HepG2 (cell line): ENCODE measurements around the gene LRRC3. TPM values are rescaled to one million over a fixed set of nuclear protein-coding genes. Genes with fewer than 3 reads are reported as not detected.
A peak's percentile ranks its signal among the peaks of the same experiment; 100 is the strongest.

Experiments
- ATAC-seq: fragments of 200-7000 bp; cut with Tn5 transposase; 3 replicates; pipeline ENCODE4 v1.9.1; 2020; ENCODE audit warnings: mild to moderate bottlenecking, moderate library complexity
- BruUV-seq: library from RNA; stranded (reverse); fragments of 400-500 nt; replicated peaks from 2 replicates; lab custom pipeline; 2021; lab: Mats Ljungman, UMichigan
- CTCF ChIA-PET: fragments of 300-600 bp; formaldehyde crosslinking; extraction: SDS; loops from one replicate; lab custom pipeline; 2021; ENCODE audit warnings: low total read pairs, inconsistent platforms, low intra/inter-chr PET ratio; lab: Yijun Ruan, JAX
- POLR2A ChIA-PET: fragments of 350-600 bp; sonication (Branson Sonifier 250); formaldehyde crosslinking; loops from one replicate; lab custom pipeline; 2020; ENCODE audit warnings: antibody characterized with exemption, inconsistent platforms; lab: Yijun Ruan, JAX
- DNase-seq: peaks from one replicate; pipeline ENCODE4 v3.0.0-alpha.2; 2015; ENCODE audit warnings: low spot score
- FAIRE-seq: peaks from 3 replicates; lab custom pipeline; 2011; peaks lifted over from hg19 to GRCh38; lab: Jason Lieb, UNC
- H2AFZ ChIP-seq: one replicate; pipeline ENCODE4 v1.6.1; 2011; ENCODE audit warnings: low read length, inconsistent platforms
- H3K27ac ChIP-seq: fragments of 300-600 bp; 3 replicates; pipeline ENCODE4 v1.8.0; 2011; ENCODE audit warnings: mixed run types, mild to moderate bottlenecking, mixed read lengths, low read length, inconsistent platforms; ENCODE audit not compliant: insufficient read depth; ENCODE audit errors: extremely low read length
- H3K27me3 ChIP-seq, 2 experiments: fragments of 200-600 bp in 1 of 2; 2 replicates in 1 of 2; 3 replicates in 1 of 2; pipeline versions ENCODE4 v1.6.0 to v1.8.0; 2011; ENCODE audit warnings: low read length in 2 of 2, mild to moderate bottlenecking in 2 of 2, moderate library complexity in 2 of 2, inconsistent platforms in 1 of 2; ENCODE audit not compliant: insufficient read depth in 2 of 2, control insufficient read depth in 1 of 2
- H3K36me3 ChIP-seq, 2 experiments: fragments of 200-600 bp in 1 of 2; replicated peaks in 1 of 2; 2 replicates in 1 of 2; 3 replicates in 1 of 2; pipeline versions ENCODE4 v1.5.1 to v1.8.0; 2011; ENCODE audit warnings: low read length in 2 of 2, inconsistent platforms in 1 of 2; ENCODE audit not compliant: insufficient read depth in 2 of 2, control insufficient read depth in 1 of 2
- H3K4me1 ChIP-seq: 2 replicates; pipeline ENCODE4 v1.5.1; 2012; ENCODE audit warnings: low read length, inconsistent platforms; ENCODE audit not compliant: insufficient read depth
- H3K4me2 ChIP-seq: 2 replicates; pipeline ENCODE4 v1.6.0; 2011; ENCODE audit warnings: low read depth, low read length, inconsistent platforms
- H3K4me3 ChIP-seq, 3 experiments: fragments of 200-600 bp in 1 of 3; sonication (generic), shearing (Covaris generic) in 1 of 3; replicated peaks in 1 of 3; 2 replicates each; pipeline ENCODE4 v1.5.1; 2011 to 2016; ENCODE audit warnings: low read length in 3 of 3, inconsistent platforms in 2 of 3, low read depth in 2 of 3, mild to moderate bottlenecking in 2 of 3, control low read depth in 1 of 3, mixed read lengths in 1 of 3; ENCODE audit not compliant: insufficient read depth in 1 of 3
- H3K79me2 ChIP-seq: one replicate; pipeline ENCODE4 v1.6.1; 2011; ENCODE audit warnings: low read length, inconsistent platforms; ENCODE audit not compliant: insufficient read depth
- H3K9ac ChIP-seq: 2 replicates; pipeline ENCODE4 v1.6.0; 2011; ENCODE audit warnings: mild to moderate bottlenecking, low read depth, low read length, inconsistent platforms; ENCODE audit not compliant: insufficient read depth
- H3K9me3 ChIP-seq: 2 replicates; pipeline ENCODE4 v1.5.1; 2012; ENCODE audit warnings: mild to moderate bottlenecking, low read length
- H4K20me1 ChIP-seq: 2 replicates; pipeline ENCODE4 v1.6.0; 2011; ENCODE audit warnings: inconsistent platforms, mild to moderate bottlenecking, low read length, moderate library complexity; ENCODE audit not compliant: insufficient read depth
- CEBPG ChIP-seq: IDR thresholded peaks from 2 replicates; pipeline ENCODE4 v1.6.1; 2016
- CTCF ChIP-seq: sonication (generic); formaldehyde crosslinking; IDR thresholded peaks from 2 replicates; pipeline ENCODE4 v1.5.0; 2020; ENCODE audit warnings: mild to moderate bottlenecking, missing genetic modification reagents, moderate library complexity
- DNMT1 ChIP-seq: sonication (generic); formaldehyde crosslinking; IDR thresholded peaks from 2 replicates; pipeline ENCODE4 v1.5.1; 2020; ENCODE audit warnings: mild to moderate bottlenecking, missing genetic modification reagents
- HHEX ChIP-seq: IDR thresholded peaks from 2 replicates; pipeline ENCODE4 v1.6.1; 2016; ENCODE audit warnings: control low read depth
- PHF8 ChIP-seq: sonication (generic); formaldehyde crosslinking; IDR thresholded peaks from 2 replicates; pipeline ENCODE4 v1.5.0; 2020; ENCODE audit warnings: missing genetic modification reagents
- RAD21 ChIP-seq: fragments of 450-650 bp; formaldehyde crosslinking; IDR thresholded peaks from 2 replicates; pipeline ENCODE4 v1.5.0; 2020; ENCODE audit warnings: mild to moderate bottlenecking
- ZNF124 ChIP-seq: sonication (generic); formaldehyde crosslinking; IDR thresholded peaks from 2 replicates; pipeline ENCODE4 v1.4.0; 2020; ENCODE audit warnings: missing genetic modification reagents
- ZNF282 ChIP-seq: fragments of 450-650 bp; IDR thresholded peaks from 2 replicates; pipeline ENCODE4 v1.6.1; 2018; ENCODE audit not compliant: partially characterized antibody
- ZNF407 ChIP-seq: sonication (generic); formaldehyde crosslinking; IDR thresholded peaks from one replicate; pipeline ENCODE4 v1.5.1; 2020; ENCODE audit warnings: mild to moderate bottlenecking, missing genetic modification reagents; ENCODE audit errors: not compliant biosample characterization
- ZNF557 ChIP-seq: sonication (generic); formaldehyde crosslinking; IDR thresholded peaks from 2 replicates; pipeline ENCODE4 v1.4.0; 2020; ENCODE audit warnings: missing genetic modification reagents
- WGBS: methylation state at CpG from one replicate; pipeline ENCODE4 v1.1.6; 2017; ENCODE audit warnings: low lambda C conversion rate; 5-methylcytosine and 5-hydroxymethylcytosine counted together
- in situ Hi-C: cut with HindIII; loops from 2 replicates; pipeline ENCODE4 v1.10.0; 2017; ENCODE audit warnings: low pct_unique_long_range_greater_than_20kb; ENCODE audit not compliant: extremely low pct_ligation_motif_present
- intact Hi-C: fragments of 100-400 bp; cut with micrococcal nuclease; formaldehyde crosslinking; loops from one replicate; pipeline ENCODE4 v1.10.0; 2022; ENCODE audit not compliant: unreplicated experiment
- polyA plus RNA-seq, 8 experiments: library from polyadenylated mRNA; depleted of rRNA in 3 of 8; stranded (reverse) in 7 of 8; unstranded in 1 of 8; fragments of >200 nt; fragmentation: Illumina TruSeq in 4 of 8; extraction: Trizol in 4 of 8; gene quantifications; 2 replicates each; pipeline versions ENCODE4 v1.2.1 to v1.2.3, GENCODE V29; 2011 to 2016; ENCODE audit warnings: low read depth in 4 of 8, missing spikeins in 1 of 8, mixed read lengths in 1 of 8; ENCODE audit not compliant: insufficient read depth in 1 of 8
- total RNA-seq, 5 experiments: library from RNA; depleted of rRNA; stranded (reverse); fragments of >200 nt; fragmentation: Illumina TruSeq; extraction: Trizol; gene quantifications; 2 replicates each; pipeline ENCODE4 v1.2.3, GENCODE V29; 2016; ENCODE audit warnings: low read depth in 1 of 5

LRRC3 gene
- total and polyA plus RNA-seq, 2 of the 13 experiments (the other 11 are each of a cell fraction or from before 2014, with no cell fraction given): 4.8 to 16.5 TPM

GRCh38 chr21:44487831-44488230 lies 32.5 kb downstream of the LRRC3 start (continued):
- TF ChIP-seq ZNF407 (no peak), CEBPG (CRISPR knock-in tag) (no peak), PHF8 (CRISPR knock-in tag) (no peak), DNMT1 (no peak), RAD21 (CRISPR knock-in tag) (peak; percentile 31; the same call in 1 of the 2 replicates), ZNF124 (no peak)

- no peaks in the 10 kb centered on the region for H4K20me1 ChIP-seq
- WGBS: 68% methylated on average over 7 of the region's 7 CpGs
- CTCF ChIA-PET: no interaction called here
- H3K4me2 ChIP-seq: no peak overlapping the region
- peaks cover 8 to 22% of the 10 kb centered on the region in 2 experiments; a peak in 4 of 5 replicates for H3K36me3 ChIP-seq
- H3K79me2 ChIP-seq: peaks cover 31% of the 10 kb centered on the region
- BruUV-seq: no TSS peak
- H3K27me3 ChIP-seq: no peaks in the 10 kb centered on the region
- TF ChIP-seq HHEX (no peak), ZNF282 (no peak), ZNF557 (no peak), CTCF (0 out of 2 replicates have a peak, but pooled peaks have one; percentile 29)
- H2AFZ ChIP-seq: no peak overlapping the region
- H3K9ac ChIP-seq: no peak overlapping the region
- peaks cover 46% of the 10 kb centered on the region for H3K4me1 ChIP-seq
- ATAC-seq: no peak
- H3K9me3 ChIP-seq: peaks cover 19% of the 10 kb centered on the region
- POLR2A ChIA-PET: no interaction called here
- intact Hi-C loops: loop anchor here (10.0 kb wide), 1 partner anchor 185 kb away; the partner anchor contains the start of gene PFKL
- in situ Hi-C loops: no loop called here
- no peak for DNase-seq
- no peak for FAIRE-seq
- H3K4me3 ChIP-seq: no peak overlapping the region
- no peak overlapping the region for H3K27ac ChIP-seq
Measured at GRCh38 chr21:44489962-44490361, 34.7 kb downstream of the LRRC3 start.
